Tibial nerve (tissue), 4 donors: ENCODE results near the gene RPS19BP1. TPM values are rescaled to one million over a fixed set of nuclear protein-coding genes. Genes with fewer than 3 reads are reported as not detected.
A peak's percentile ranks its signal among the peaks of the same experiment; 100 is the strongest.

ENCODE experiments used
- DNase-seq, 2 donors: peaks; one replicate each; pipeline ENCODE4 v3.0.0-alpha.2; 2019; ENCODE audit warnings: low spot score in 2 of 2
- H3K27ac ChIP-seq, 4 donors: fragments of 200-600 bp; sonication (generic) in 3 of 4; one replicate each; pipeline ENCODE4 v1.5.1; 2017 to 2019; ENCODE audit warnings: mild to moderate bottlenecking in 1 of 4
- H3K27me3 ChIP-seq, 2 donors: fragments of 200-600 bp; sonication (generic) in 1 of 2; one replicate each; pipeline versions ENCODE4 v1.5.1 to v1.6.0; 2017 to 2019
- H3K36me3 ChIP-seq, 3 donors: fragments of 200-600 bp; sonication (generic); one replicate each; pipeline ENCODE4 v1.5.1; 2018 to 2019
- H3K4me1 ChIP-seq, 4 donors: fragments of 200-600 bp; sonication (generic) in 3 of 4; one replicate each; pipeline ENCODE4 v1.5.1; 2017 to 2019
- H3K4me3 ChIP-seq, 4 donors: fragments of 200-600 bp; sonication (generic) in 3 of 4; one replicate each; pipeline ENCODE4 v1.5.1; 2017 to 2019; ENCODE audit warnings: mild to moderate bottlenecking in 1 of 4, moderate library complexity in 1 of 4
- H3K9me3 ChIP-seq, 4 donors: fragments of 200-600 bp; sonication (generic) in 3 of 4; one replicate each; pipeline ENCODE4 v1.5.1; 2017 to 2019
- CTCF ChIP-seq, 5 experiments: fragments of 200-600 bp in 3 of 5; fragments of 450-650 bp in 2 of 5; sonication (generic) in 3 of 5; IDR thresholded peaks; one replicate each; pipeline ENCODE4 v1.5.1; 2016 to 2019; ENCODE audit warnings: antibody characterized with exemption in 5 of 5, mild to moderate bottlenecking in 3 of 5, moderate library complexity in 2 of 5
- EP300 ChIP-seq, 2 donors: sonication (generic); formaldehyde crosslinking; IDR thresholded peaks; one replicate each; pipeline ENCODE4 v1.6.1; 2017; ENCODE audit warnings: antibody characterized with exemption in 2 of 2, mild to moderate bottlenecking in 1 of 2
- POLR2A ChIP-seq, 2 donors: fragments of 450-650 bp; IDR thresholded peaks; one replicate each; pipeline ENCODE4 v1.6.1; 2017; ENCODE audit warnings: antibody characterized with exemption in 2 of 2, mild to moderate bottlenecking in 2 of 2, moderate library complexity in 2 of 2
- WGBS, 2 donors: methylation state at CpG; one replicate each; pipeline ENCODE4 v1.1.5; 2018; 5-methylcytosine and 5-hydroxymethylcytosine counted together
- total RNA-seq, 4 donors: library from RNA; depleted of rRNA; stranded (reverse); fragments of >200 nt; gene quantifications; one replicate each; pipeline ENCODE4 v1.1.0, GENCODE V29; 2016

RPS19BP1 gene
- total RNA-seq, 4 donors from 2014 or later: 178 to 206 (median 197) TPM

- Histone ChIP-seq H3K9me3 (no peaks in the 10 kb centered on the region), H3K27ac (peak within 1 kb of the TSS; percentile 97 to 100 (median 98)), H3K27me3 (no peaks in the 10 kb centered on the region), H3K36me3 (peaks cover 0 to 62% (median 13%) of the 10 kb centered on the region in 3 donors), H3K4me1 (peaks cover 0 to 58% (median 53%) of the 10 kb centered on the region in 4 donors), H3K4me3 (peak within 1 kb of the TSS; percentile 86 to 98 (median 91))
- peak in 2 of 5 experiments; percentile 28 to 35 for TF ChIP-seq CTCF (IDR thresholded peaks at IDR 0.05)
- peak; percentile 96 to 98 for TF ChIP-seq POLR2A (IDR thresholded peaks at IDR 0.05)
- peak; percentile 38 to 99 for TF ChIP-seq EP300 (IDR thresholded peaks at IDR 0.05)
- 0% methylated on average over 62 of the region's 86 CpGs for WGBS, 2 donors
- DNase-seq: peak; percentile 90 to 96
Measured at GRCh38 chr22:39520226-39521105, 12.1 kb downstream of the RPS19BP1 start, which contains the start of gene ATF4. Gene ATF4 (plus strand): TSS chr22:39520562. CDS start chr22:39521446, 884 bp downstream.

GRCh38 chr22:39519681-39520225 lies 12.8 kb downstream of the RPS19BP1 start:
- H3K27ac ChIP-seq: peak overlapping the region; percentile 97 to 100 (median 98)
- peaks cover 0 to 51% (median 47%) of the 10 kb centered on the region in 4 donors for H3K4me1 ChIP-seq
- peak; percentile 95 to 96 for DNase-seq
- TF ChIP-seq POLR2A (IDR thresholded peaks at IDR 0.05): peak; percentile 41 to 65
- no peak for TF ChIP-seq EP300 (IDR thresholded peaks at IDR 0.05)
- peak in 4 of 5 experiments; percentile 19 to 65 (median 50) for TF ChIP-seq CTCF (IDR thresholded peaks at IDR 0.05)
- H3K36me3 ChIP-seq: peaks cover 0 to 62% (median 20%) of the 10 kb centered on the region in 3 donors
- no peaks in the 10 kb centered on the region for H3K9me3 ChIP-seq
- 0 to 1% methylated on average over 9 to 45 of the region's 47 CpGs for WGBS, 2 donors
- H3K4me3 ChIP-seq: peak overlapping the region; percentile 86 to 98 (median 91)
- H3K27me3 ChIP-seq: no peaks in the 10 kb centered on the region

GRCh38 chr22:39518996-39519680 lies 13.4 kb downstream of the RPS19BP1 start:
- Histone ChIP-seq H3K4me3 (peak overlapping the region; percentile 86 to 98 (median 91)), H3K27me3 (no peaks in the 10 kb centered on the region), H3K4me1 (peaks cover 0 to 51% (median 41%) of the 10 kb centered on the region in 4 donors), H3K27ac (peak overlapping the region; percentile 97 to 100 (median 98)), H3K9me3 (no peaks in the 10 kb centered on the region), H3K36me3 (peaks cover 0 to 62% (median 20%) of the 10 kb centered on the region in 3 donors)
- no peak for TF ChIP-seq CTCF (IDR thresholded peaks at IDR 0.05)
- no peak for TF ChIP-seq EP300 (IDR thresholded peaks at IDR 0.05)
- no peak for TF ChIP-seq POLR2A (IDR thresholded peaks at IDR 0.05)
- WGBS, 2 donors: 9% methylated on average over 22 to 24 of the region's 24 CpGs
- DNase-seq: no peak

- no peak for DNase-seq
- no peaks in the 10 kb centered on the region for H3K9me3 ChIP-seq
- WGBS, 2 donors: 38 to 43% methylated on average over 5 of the region's 5 CpGs
- no peaks in the 10 kb centered on the region for H3K27me3 ChIP-seq
- peak overlapping the region in 3 of 4 donors; percentile 97 to 100 (median 98) for H3K27ac ChIP-seq
- no peak overlapping the region for H3K4me3 ChIP-seq
- H3K4me1 ChIP-seq: peaks cover 0 to 47% (median 34%) of the 10 kb centered on the region in 4 donors
- TF ChIP-seq POLR2A (IDR thresholded peaks at IDR 0.05) (no peak), EP300 (IDR thresholded peaks at IDR 0.05) (no peak), CTCF (IDR thresholded peaks at IDR 0.05) (no peak)
- H3K36me3 ChIP-seq: peaks cover 0 to 62% (median 28%) of the 10 kb centered on the region in 3 donors
Measured at GRCh38 chr22:39518144-39518786, 14.3 kb downstream of the RPS19BP1 start.
